HG02973 (cell line): ENCODE data around the gene CABLES1.

Experiments used
- ATAC-seq: cut with Tn5 transposase; IDR thresholded peaks from one replicate; pipeline ENCODE4 v1.9.1; 2021; ENCODE audit warnings: moderate library complexity; ENCODE audit not compliant: unreplicated experiment

The CABLES1 gene

DNA sequence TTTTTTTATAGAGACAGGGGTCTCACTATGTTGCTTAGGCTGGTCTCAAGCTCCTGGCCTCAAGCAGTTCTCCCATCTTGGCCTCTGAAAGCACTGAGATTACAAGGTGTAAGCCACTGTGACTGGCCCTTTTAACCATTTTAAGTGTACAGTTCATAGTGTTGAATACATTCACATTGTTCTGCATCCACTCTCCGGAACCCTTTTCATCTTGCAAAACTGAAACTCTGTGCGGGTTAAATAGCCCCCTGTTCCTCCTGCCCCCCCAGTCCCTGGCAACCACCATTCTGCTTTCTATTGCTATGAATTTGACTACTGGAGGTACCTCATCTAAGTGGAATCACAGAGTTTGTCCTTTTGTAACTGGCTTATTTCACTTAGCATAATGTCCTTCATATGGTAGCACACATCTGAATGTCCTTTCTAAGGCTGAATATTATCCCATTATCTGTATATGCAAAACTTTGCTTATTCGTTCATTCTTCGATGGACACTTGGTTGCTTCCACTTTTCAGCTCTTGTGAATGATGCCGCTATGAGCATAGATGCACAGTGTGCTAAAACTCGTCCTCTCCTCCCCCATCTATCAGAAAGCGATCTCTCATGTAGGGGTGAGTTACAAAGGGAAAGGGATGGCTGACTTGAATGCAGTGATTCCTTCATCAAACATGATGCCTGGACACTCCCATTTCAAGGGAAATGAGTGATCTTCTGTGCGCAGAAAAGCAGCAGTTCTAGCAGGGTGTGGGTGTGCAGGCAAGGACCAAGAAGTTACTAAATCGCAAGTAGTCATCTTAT, 30.2 kb downstream of the CABLES1 start:
- no peak for ATAC-seq

DNA sequence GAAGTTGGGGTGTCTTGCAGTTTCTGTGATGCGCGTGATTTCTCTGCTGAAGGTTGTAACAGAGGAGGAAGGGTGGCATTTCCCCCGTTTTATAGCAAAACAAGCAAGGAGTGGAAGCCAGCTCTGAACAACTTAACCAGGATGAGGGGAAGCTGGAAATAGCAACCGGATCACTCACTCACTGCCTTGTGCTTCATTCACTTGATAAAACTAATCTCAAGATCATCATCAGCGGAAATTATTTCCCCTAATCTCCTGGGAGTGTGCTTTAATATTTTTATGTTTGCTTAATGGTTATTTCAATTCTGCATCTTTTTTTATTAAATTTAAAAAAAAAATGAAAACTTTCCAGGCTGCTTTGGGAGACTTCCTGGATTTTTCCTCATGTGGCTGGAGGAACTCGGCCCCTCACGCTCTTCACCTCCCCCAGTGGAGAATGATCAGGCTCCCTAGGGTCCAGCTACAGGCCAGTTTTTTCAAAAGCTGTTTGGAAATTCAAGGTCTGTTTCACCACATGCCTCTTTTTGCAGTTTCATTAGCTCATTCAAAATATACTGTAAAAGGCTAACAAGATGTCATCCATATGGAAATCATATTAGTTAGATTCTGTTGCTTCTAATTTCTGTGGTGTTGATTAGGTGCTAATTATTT, 31.7 kb downstream of the CABLES1 start:
- ATAC-seq = no peak

DNA sequence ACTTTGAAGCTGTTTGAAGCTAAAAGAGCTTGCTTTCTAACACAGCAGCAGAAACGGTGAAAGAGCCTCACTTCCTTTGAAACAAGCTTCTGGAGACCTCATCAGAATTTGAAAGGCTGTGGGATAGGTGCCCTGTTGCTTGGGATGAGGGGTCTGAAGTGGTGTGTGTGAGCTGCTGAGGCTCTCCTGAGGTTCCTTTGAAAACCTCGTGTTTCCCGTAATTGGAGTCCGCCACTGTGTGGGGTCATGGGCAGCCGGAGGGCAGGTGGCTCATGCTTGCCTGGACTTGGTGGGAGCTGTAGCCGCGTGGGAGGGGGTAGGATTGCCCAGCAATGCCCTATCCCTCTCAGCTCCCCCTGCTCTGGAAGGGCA, 34.4 kb downstream of the CABLES1 start:
- no peak for ATAC-seq

DNA sequence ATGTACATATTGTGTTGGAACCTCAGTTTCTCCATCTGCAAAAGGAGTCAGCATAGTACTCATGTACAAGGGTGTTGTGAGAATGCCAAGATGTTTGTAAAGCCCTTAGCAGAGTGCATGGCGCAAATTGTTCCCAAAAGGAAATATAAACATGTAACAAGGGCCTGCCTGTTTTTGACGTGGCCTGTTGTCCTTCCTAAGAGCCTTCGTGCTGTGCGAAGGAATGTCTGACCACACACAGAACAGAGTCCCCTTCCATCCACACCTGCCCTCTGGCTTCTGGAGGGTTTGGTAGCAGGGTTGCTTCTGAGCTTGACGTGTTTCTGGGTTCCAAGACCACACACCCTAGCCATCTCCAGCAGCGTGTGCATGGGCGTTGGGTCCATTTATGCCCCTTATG, 34.9 kb downstream of the CABLES1 start:
- no peak for ATAC-seq

GRCh38 chr18:23171581-23172156, 36.4 kb downstream of the CABLES1 start:
- no peak for ATAC-seq

DNA sequence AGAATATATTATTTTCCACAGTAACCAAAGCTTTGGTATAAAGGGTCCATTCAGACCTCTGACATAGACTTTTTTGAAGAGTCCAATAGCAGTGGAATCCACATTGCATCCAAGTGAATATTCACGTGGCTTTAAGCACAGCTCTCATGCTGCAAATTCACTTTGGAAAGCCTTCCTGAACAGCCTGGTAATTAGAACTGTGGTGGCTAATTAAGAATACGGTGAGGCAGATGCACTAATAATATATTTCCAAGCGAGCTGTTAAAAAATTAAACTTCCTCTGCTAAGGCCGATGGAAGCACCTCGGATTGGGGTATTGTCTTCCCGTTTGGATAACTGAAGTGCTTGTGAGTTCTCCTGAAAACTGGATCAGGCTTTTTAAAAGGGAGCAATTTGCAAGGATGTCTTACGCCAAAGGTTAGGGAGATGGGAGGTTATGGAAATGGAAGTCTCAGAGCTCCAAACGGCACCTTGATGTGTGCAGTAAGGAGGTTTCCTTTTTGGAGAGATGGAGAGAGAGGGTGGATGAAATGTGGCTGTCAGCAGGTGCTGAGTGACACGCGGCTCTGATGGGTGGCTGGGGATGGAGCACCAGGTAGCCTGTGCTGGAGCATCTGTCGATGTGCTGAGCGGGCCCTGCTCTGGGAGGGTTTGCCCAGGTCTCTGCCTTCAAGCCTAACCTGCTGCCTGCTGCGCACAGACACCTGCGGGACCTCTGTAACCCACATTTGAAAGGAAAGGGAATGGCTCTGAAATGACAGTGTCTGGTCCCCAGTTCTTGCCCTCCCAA, 37.5 kb downstream of the CABLES1 start:
- ATAC-seq = no peak

GRCh38 chr18:23173912-23174311, 38.6 kb downstream of the CABLES1 start:
- ATAC-seq = no peak

- ATAC-seq = no peak
Observed at GRCh38 chr18:23176701-23177432, 41.6 kb downstream of the CABLES1 start.

- ATAC-seq = no peak
Observed at GRCh38 chr18:23177433-23178072, 42.3 kb downstream of the CABLES1 start.

- no peak for ATAC-seq
Observed at GRCh38 chr18:23178201-23178600, 42.9 kb downstream of the CABLES1 start.

DNA sequence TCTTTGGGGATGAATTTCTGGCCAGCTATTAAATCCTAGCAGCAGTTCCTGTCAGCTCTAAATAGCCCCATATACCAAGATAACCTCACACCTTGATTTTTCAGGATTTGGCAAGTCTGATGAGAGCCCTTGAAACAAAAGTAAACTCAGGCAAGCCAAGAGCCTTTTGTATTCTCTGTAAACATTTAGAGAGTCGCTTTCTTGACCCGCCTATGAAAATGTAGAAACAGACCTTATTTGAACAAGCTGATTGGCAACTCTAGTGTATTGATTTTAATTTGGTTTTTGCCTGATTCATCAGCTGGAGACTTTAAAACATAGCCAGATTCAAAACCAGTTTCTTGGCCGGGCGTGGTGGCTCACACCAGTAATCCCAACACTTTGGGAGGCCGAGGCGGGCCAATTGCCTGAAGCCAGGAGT, 43.4 kb downstream of the CABLES1 start:
- no peak for ATAC-seq

DNA sequence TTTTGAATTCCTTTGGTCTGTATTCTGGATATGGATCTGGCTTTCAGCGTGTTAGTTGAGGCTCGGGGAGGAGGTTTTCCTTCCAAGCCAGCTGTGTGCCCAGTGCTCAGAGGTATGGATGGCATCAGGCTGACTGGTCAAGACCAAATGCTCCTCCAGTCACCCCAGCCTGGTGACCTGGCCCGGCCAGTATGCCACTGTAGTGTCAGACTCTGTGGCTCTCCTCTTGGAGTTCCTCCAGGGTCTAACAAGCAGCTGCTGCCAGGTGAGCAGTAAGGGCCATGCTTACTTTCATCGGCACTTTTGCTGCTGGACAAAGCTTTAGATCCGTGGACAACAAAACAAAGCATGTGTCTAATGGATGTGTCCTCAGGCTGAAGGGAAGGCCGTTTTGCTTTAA, 44.1 kb downstream of the CABLES1 start:
- no peak for ATAC-seq

- no peak for ATAC-seq
Observed at GRCh38 chr18:23181547-23181946, 46.3 kb downstream of the CABLES1 start.

DNA sequence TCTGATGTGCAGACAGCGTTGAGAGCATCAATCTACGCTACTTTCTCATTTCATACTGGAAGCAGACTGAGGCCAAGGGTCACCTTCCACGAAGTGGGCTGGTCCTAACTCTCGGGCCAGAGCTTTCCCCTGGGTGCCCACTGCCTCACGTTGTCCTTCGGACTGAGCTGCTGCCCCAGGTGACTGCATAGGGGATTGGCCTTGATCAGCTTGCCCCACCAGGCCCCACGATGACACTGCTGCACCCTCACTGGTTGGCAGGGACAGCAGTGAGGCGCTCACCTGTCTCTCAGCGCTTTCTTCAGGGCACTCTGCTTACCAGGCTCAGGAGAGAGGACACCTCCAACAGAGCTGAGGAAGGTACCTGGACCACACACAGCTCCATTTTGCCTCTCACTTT, 47.3 kb downstream of the CABLES1 start:
- no peak for ATAC-seq

DNA sequence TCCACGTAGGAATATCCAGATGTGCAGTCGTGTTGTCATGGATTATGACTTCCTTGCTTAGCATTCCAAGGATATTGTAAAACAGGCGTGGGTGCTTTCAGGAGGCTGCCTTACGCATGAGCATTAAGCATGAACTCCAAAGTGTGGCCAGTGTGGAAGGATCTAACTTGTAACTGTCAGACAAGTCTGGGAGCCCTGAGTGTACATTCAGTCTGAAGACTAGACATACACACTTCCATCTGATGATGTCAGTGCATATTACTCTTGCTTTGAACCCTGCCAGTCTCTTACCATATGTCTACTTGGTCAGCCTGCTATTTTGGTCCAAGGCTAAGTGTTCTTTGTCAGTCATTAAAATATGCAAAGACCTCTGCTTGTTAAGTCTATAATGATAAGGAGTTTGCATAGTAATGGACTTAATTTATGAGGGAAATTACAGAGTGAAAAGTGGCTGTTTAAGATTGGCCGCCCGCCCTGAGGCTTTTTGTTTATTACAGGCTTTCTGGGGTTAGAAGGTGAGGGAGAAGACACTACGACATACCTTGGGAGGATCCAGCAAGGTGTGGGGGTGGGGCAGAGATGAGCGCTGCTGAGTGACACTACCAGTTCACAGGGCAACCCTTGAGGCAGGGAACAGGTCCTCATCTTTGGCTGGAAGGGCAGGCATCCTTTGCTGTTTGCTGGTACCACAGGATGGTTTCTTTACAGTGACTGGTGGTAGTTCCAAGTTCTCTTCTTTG, 48.3 kb downstream of the CABLES1 start:
- no peak for ATAC-seq

DNA sequence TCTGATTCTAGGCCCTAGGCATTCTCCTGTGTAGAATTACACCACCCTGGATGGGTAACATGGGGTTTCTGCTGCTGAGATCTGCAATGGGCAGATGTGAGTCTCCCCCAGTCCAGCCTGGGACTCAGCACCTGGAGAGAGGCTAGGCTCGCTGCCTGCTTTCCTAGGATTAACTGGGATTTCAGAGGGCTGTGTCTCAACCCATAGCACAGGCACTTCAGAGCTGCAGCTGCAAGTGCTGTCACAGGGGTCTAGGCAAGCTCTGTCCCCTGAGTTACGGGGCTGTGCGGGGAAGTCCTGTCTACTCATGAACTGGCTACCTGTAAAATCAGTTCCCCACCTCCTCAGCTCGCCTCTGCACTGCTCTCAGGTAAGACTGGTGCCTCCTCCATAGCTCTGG, 51.5 kb downstream of the CABLES1 start:
- ATAC-seq = no peak

DNA sequence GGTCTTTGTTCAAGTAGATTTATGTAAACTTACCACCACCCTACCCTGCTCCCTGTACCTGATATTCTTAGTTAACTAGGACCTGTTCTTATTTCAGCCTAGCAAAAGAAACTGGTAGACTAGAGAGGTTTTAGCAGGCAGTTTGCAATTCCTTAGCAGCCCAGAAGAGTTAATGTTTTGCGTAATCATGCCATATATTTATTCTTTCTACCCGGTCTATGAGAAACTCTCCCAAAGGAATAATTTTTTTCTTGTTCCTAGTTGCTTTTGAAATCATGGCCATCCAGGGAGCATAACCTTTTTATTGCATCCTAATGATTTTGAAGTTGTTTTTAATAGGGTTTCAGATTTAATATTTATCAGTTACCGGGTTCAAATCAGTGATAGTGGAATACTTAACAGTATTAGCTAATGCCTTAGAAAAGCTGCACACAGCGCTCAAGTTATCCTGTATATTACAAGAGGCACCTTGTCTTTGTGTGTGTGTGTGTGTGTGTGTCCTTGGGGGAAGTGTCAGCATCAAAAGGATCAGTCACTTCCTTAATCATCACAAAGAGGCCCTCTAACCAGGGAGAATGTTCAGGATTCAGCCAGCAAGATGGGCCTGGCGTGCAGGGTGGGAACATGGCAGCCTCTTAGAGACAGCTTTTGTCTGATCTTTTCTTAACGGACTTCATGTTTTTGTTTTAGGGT, 52.9 kb downstream of the CABLES1 start:
- no peak for ATAC-seq

DNA sequence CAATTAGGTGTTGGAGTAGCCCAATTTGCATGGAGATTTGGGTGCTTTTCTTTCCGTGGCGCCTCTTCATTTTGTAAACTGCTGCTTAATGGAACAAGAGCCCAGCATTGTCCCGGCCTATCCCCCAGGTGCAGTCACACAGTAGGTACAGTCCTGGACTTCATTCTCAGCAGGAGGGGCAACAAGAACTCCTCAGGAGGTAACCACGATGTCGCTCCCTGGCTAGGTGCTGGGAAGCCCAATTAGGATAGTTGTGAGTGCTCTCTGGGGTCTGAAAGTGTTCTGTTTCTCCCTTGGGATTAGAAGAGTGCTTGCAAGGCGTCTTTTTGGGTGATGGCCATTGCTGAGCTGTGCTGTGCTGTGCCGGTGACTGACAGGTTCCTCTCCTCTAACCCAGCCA, 53.8 kb downstream of the CABLES1 start:
- no peak for ATAC-seq
